NB4 (cell line): ENCODE data around the gene ZNF618.

ENCODE experiments used
- DNase-seq: peaks from one replicate; pipeline ENCODE4 v3.0.0; 2010; ENCODE audit warnings: low read depth
- H3K4me3 ChIP-seq: one replicate; pipeline ENCODE4 v1.5.1; 2011; ENCODE audit warnings: mild to moderate bottlenecking, low read depth, low read length, moderate library complexity
- MYC ChIP-seq: IDR thresholded peaks from 2 replicates; pipeline ENCODE4 v1.6.1; 2011; ENCODE audit warnings: low read depth, low read length
- POLR2A ChIP-seq: IDR thresholded peaks from 2 replicates; pipeline ENCODE4 v1.6.1; 2011; ENCODE audit warnings: mild to moderate bottlenecking; ENCODE audit not compliant: insufficient read length; ENCODE audit errors: extremely low read depth
- TF ChIP-seq, protein P1 (sequence below): IDR thresholded peaks from 2 replicates; pipeline ENCODE4 v1.6.1; 2011; ENCODE audit warnings: low read depth, low read length
- TF ChIP-seq, protein P2 (sequence below): IDR thresholded peaks from one replicate; pipeline ENCODE4 v1.5.1; 2012; ENCODE audit warnings: low read depth, low read length

ZNF618 gene

DNA sequence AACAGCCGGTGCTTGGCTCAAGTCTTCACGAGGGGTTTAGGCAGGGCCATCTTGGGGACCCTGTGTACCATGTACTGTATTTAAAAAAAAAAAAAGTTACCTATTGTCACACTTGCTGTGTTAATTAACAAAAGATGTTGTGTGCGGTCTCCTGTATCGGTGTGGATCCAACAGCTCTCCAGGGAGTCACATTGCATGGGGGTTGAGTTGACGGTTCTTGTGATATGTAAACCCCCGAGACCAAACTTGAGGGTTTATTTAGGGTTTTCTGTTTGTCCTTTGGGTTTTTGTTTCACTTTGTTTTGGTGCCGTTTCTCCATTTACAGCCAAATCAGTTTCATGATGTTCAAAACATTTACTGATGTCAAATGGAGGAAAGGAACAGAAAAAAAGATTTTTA is 179.8 kb downstream of the ZNF618 start:
- TF ChIP-seq POLR2A (no peak), MYC (no peak)
- TF ChIP-seq, protein P1, sequence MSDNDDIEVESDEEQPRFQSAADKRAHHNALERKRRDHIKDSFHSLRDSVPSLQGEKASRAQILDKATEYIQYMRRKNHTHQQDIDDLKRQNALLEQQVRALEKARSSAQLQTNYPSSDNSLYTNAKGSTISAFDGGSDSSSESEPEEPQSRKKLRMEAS = no peak
- TF ChIP-seq, protein P2, sequence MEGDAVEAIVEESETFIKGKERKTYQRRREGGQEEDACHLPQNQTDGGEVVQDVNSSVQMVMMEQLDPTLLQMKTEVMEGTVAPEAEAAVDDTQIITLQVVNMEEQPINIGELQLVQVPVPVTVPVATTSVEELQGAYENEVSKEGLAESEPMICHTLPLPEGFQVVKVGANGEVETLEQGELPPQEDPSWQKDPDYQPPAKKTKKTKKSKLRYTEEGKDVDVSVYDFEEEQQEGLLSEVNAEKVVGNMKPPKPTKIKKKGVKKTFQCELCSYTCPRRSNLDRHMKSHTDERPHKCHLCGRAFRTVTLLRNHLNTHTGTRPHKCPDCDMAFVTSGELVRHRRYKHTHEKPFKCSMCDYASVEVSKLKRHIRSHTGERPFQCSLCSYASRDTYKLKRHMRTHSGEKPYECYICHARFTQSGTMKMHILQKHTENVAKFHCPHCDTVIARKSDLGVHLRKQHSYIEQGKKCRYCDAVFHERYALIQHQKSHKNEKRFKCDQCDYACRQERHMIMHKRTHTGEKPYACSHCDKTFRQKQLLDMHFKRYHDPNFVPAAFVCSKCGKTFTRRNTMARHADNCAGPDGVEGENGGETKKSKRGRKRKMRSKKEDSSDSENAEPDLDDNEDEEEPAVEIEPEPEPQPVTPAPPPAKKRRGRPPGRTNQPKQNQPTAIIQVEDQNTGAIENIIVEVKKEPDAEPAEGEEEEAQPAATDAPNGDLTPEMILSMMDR = no peak
- H3K4me3 ChIP-seq = no peak overlapping the region
- DNase-seq = no peak

DNA sequence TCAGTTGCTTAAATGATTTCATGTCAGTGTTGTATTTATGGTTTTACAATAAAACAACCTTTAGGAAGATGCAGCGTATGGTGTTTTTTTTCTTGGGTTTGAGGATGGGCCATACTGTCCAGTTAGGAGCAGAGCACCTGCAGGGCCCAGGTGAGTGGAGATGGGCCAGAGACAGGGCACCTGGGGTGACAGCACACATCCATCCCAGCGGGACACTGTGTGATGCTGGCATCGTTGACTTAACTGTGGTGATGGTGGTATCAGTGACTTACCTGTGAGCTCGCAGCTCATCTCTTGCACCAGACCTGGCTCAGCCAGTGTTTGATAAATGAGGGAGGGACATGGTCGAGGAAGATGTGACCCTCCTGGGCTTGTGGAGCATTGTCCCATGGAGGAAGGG is 180.4 kb downstream of the ZNF618 start:
- DNase-seq = no peak
- TF ChIP-seq, protein P2 = no peak
- TF ChIP-seq MYC = no peak
- TF ChIP-seq, protein P1 = no peak
- TF ChIP-seq POLR2A = no peak
- H3K4me3 ChIP-seq = no peak overlapping the region

DNA sequence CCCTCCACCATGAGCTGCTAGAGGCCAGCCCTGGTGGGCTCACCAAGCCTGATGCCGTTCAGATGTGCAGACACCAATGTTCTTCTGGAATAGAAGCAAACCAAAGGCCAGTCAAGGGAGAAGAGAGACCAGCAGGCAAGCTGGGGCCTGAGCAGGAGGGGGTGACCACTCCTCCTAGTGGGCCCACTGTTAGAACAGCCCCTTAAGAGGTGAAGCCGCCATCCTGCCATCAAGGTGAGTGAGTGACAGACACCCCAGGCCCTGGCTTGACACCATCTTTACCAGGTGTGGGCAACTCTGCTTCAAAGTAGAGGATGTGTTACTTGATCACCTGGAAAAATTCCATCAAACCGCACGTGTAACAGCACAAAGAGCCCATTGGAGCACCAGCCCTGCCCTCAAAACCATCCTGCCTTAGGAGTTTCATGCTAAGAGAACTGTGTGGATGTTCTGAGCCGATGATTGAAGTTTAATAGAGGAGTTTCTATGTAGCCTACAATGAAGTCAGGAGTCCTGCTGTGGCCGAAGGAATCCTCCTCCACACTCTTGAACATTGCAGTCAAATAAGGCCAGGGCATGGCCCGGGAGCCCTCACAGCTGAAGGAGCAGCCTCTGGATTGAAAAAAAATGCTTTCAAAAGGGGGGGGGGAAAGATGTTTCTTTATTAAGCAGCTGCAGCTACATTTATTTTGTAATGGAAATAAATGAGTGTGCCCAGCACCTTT is 181.2 kb downstream of the ZNF618 start:
- H3K4me3 ChIP-seq = no peak overlapping the region
- TF ChIP-seq, protein P2 = no peak
- TF ChIP-seq MYC = no peak
- no peak for TF ChIP-seq POLR2A
- TF ChIP-seq, protein P1 = no peak
- no peak for DNase-seq

DNA sequence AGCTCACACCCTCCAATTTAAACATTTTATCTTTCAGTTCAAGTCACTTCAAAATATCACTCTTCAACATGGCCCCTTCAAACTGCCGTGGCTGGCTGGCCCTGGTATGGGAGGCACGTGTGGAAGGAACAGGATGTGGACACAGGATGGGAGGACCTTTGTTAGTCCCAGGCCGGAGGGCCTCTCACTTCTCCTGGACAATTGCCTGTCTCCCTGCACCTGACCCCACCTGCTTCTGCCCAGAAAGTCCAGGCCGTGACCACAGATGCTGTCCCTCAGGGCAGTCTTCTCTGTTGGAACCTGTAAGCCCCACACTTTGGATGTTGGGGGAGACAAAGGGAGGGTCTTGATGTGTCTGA is 182.6 kb downstream of the ZNF618 start:
- TF ChIP-seq, protein P2 = no peak
- no peak for TF ChIP-seq MYC
- no peak for TF ChIP-seq POLR2A
- TF ChIP-seq, protein P1 = no peak
- no peak for DNase-seq
- no peak overlapping the region for H3K4me3 ChIP-seq

DNA sequence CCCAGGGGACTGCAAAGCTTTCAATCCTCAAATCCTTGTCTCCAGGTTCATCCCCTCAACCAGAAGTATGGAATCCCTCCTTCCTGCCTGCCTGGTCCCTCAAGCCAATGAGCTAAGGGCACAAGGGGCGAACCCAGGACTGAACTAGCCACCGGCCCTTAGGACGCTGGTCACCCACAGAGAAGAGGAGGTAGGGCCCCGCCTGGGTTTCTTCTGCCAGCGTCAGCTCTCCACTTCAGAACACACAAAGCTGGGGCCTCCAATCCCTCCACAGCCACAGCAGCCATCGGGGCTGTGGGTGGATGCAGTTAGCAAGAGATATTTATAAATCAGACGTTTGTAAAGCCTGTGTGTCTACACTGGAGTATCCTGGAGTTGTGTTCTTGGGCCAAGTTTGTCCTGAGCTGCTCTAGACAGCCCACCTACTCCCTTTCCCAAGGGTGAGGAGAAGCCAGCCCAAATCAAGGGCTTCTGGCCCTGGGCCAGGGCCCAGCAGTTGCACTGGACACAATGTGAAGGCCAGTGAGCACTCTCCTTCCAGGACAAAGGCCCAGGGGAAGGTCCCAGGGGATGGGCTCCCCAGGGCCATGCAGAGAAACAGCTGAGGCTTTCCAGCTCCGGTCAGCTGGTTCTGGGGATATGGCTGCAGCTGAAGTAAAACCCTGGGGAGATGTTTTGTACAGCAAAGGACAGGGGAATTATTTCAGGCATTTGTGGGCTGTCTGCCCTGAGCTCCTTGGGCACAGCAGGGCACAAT is 183.1 kb downstream of the ZNF618 start:
- no peak for DNase-seq
- H3K4me3 ChIP-seq = no peak overlapping the region
- TF ChIP-seq, protein P1 = no peak
- TF ChIP-seq MYC (no peak), POLR2A (no peak)
- TF ChIP-seq, protein P2 = no peak
